ENCODE results near the gene PRR5L.

PRR5L gene, protein sequence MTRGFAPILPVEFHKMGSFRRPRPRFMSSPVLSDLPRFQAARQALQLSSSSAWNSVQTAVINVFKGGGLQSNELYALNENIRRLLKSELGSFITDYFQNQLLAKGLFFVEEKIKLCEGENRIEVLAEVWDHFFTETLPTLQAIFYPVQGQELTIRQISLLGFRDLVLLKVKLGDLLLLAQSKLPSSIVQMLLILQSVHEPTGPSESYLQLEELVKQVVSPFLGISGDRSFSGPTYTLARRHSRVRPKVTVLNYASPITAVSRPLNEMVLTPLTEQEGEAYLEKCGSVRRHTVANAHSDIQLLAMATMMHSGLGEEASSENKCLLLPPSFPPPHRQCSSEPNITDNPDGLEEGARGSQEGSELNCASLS

GRCh38 chr11:36295926-36296325 is at the start of gene PRR5L:
Gene PRR5L, plus strand, starts transcription at chr11:36296288. Its CDS starts 104,834 bp downstream, at chr11:36401122.
- DNase-seq (ENCODE audit: low read depth in 4 of 4, low spot score in 1 of 4), result no peak

DNA sequence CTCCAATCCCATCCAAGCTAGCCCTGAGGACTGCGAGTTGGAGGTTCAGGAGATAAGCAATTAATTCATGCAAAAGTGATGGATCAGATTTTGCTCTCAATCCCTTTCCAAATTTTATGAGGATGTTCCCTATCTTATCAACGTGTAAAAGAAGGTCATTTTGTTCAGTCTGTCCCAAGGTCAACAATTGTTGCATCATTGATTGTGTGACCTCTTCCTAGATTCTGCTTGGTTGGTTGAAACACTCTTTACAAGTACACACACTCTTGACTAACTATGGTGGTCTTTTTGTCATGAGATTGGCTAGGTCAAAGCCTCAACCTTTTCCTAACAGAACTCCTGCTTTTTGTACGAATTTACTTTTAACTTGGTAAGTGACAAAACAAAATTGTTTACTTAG is 48.6 kb upstream of the PRR5L start:
- DNase-seq (ENCODE audit: low read depth in 4 of 4, low spot score in 1 of 4), result no peak

GRCh38 chr11:36248436-36248835 is 47.7 kb upstream of the PRR5L start:
- no peak for DNase-seq (ENCODE audit: low read depth in 4 of 4, low spot score in 1 of 4)

GRCh38 chr11:36249246-36249645 is 46.8 kb upstream of the PRR5L start:
- DNase-seq (ENCODE audit: low read depth in 4 of 4, low spot score in 1 of 4), result no peak

DNA sequence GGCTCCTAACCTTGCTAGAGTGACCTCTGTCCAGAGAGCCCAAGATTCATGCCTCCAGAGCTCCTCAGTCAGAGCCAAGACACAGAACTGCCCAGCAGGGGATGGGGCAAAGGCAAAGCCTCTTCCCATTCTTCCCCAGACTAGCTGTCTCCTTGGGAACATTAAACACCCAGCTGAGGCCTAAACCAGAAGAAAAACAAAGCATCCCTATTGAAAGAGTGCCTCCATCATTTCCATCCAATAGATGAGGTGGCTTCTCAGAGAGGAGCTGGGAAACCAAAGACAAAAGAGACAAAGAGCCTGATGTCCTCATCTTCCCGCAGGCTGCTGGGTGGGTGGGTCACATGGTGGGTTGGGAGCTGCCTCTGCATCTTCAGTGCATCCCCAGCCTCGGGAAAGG is 44.3 kb upstream of the PRR5L start:
- no peak for DNase-seq (ENCODE audit: low read depth in 4 of 4, low spot score in 1 of 4)

- no peak for DNase-seq (ENCODE audit: low read depth in 4 of 4, low spot score in 1 of 4)
These were observed 42.9 kb upstream of the PRR5L start for GRCh38 chr11:36253238-36253637.

DNA sequence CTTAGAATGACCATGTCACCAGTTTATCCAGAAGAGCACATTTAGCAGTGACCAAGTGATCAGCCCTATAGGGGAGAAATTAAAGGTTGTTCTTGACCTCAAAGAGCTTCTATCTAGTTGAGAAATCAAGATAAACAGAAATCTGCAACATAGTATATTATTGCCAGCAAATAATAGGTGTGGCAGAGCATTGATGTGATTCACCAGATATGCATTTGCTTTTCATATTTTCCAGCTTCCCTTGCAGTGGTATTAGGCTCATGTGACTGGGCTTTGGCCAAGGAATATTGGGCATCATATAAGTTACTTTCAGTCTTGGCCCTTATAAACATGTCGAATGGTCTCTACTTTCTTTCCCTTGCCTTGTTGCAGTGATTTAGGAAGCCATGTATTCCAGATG is 41.4 kb upstream of the PRR5L start:
- DNase-seq (ENCODE audit: low read depth in 4 of 4, low spot score in 1 of 4), result no peak

GRCh38 chr11:36257351-36257750 is 38.7 kb upstream of the PRR5L start:
- no peak for DNase-seq (ENCODE audit: low read depth in 4 of 4, low spot score in 1 of 4)

GRCh38 chr11:36258730-36259360 is 37.2 kb upstream of the PRR5L start:
- DNase-seq (ENCODE audit: low read depth in 4 of 4, low spot score in 1 of 4), result peak in 1 of 4 experiments; percentile 10

- DNase-seq (ENCODE audit: low read depth in 4 of 4, low spot score in 1 of 4), result no peak
These were observed 35.0 kb upstream of the PRR5L start for GRCh38 chr11:36261094-36261493.

- no peak for DNase-seq (ENCODE audit: low read depth in 4 of 4, low spot score in 1 of 4)
These were observed 31.8 kb upstream of the PRR5L start for GRCh38 chr11:36264011-36264972.

GRCh38 chr11:36264973-36265344 is 31.1 kb upstream of the PRR5L start:
- no peak for DNase-seq (ENCODE audit: low read depth in 4 of 4, low spot score in 1 of 4)

DNA sequence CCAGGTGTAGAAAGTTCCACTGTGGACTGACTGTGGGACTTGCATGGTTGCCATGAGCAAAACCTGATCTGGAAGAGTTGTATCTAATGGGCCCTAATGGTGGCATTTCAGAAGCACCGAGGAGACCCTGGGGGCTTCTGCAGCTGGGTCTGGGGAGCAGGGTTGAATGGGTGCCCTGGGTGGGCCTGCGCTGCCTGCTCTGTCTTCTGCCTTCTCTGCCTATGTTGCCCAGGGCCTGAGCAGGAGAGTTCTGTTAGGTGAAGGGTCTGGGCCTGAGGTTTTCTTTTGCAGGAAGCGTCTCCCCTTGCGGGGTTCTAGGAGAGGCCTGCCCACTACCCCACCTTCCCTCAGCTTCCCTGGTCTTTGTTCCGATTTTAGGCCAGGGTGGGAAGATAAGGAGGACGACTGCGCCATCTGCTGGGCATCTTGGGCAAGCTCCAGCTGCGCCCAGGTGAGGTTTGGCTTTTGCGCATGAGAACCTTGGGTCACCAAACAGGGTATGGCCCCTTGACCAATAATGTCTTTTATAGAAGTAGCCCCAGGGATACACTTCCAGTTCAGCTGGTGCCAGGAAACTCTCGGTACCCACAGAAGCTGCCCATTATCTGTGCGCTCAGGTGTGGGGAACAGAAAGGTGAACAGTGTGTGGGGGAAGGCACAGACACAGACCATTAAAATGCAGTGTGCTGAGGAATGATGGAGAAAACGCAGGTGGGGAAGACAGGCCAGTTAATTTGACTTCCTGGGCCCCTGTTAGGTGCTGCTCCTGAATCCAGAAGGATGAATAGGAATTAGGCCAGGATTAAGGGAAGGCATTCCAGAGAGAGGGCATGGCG is 30.1 kb upstream of the PRR5L start:
- DNase-seq (ENCODE audit: low read depth in 4 of 4, low spot score in 1 of 4), result peak; percentile 25 to 45 (median 32)

GRCh38 chr11:36266767-36267166 is 29.3 kb upstream of the PRR5L start:
- no peak for DNase-seq (ENCODE audit: low read depth in 4 of 4, low spot score in 1 of 4)

DNA sequence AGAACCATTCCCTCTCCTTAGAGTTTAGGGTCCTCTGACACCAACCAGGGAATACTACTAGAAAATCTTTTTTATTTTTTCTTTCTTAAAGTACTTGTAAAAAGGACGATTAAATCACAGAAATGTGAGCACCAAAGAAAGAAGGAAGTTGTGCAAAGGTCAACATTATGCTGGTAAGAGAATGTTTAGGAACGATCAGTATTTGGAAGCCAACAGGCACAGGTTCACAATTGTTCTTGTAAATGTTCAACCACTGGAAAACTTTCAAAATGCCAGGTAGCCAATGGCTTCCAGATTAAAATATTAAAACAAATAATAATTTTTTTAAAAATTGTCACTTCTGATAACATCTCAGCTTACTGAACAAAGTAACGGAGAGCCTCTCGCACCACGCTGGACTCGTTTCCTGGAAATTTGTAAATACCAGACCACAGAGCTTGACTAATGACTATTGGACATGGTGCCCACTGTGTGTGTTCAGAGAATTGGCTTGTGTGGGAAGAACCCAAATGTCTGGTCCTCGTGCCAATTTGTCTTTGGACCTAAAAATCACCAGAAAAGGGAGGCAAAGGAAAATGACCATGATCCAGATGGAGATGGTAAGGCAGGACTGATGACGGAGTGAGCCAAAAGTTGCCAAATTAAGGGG is 27.6 kb upstream of the PRR5L start:
- DNase-seq (ENCODE audit: low read depth in 4 of 4, low spot score in 1 of 4), result no peak

DNA sequence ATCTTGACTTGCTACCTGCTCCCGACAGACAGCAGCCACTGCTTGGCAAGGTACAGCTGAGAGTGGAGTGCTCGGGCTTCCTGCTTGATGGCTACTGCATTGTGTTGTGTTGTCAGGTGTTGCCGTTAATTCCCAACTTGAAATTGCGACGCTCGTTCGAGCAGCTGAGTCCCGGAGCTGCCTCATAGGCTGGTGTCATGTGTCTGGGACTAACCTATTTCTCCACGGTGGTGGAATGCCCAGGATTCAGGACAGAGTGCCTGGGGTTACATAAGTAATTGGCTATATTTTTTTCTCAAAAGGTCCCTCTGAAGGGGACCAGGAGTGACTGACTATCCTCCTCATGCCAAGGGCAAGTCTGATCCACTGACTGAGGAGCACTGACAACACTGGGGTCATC is 25.4 kb upstream of the PRR5L start:
- no peak for DNase-seq (ENCODE audit: low read depth in 4 of 4, low spot score in 1 of 4)

DNA sequence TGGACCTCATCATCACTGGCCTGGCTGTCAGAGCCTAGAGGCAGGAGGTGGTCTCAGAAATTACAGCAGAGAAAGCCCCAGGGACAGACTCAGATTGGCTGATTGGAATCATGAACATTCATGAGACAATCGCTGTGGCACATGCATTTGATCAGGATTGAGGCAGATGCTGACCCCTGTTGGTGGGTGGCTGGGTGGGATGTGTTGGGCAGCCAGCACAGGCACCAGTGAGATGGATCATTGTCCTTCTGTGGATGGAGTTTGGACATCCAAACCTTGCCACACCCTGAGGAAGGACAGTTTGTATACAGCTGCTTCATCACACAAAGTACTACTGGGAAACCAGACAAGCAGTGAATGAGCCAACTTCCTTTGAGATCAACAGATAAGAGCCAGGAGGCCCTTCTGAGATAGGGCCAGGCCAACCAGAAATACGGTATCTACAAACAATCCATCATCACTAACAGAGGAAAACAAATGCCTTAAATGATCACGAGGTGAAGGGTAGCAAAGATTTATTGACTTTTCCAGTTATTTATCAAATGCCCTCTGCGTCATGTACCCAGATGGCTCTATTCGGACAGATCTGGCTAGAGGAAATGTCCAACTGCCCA is 24.2 kb upstream of the PRR5L start:
- DNase-seq (ENCODE audit: low read depth in 4 of 4, low spot score in 1 of 4), result no peak

- no peak for DNase-seq (ENCODE audit: low read depth in 4 of 4, low spot score in 1 of 4)
These were observed 23.0 kb upstream of the PRR5L start for GRCh38 chr11:36273110-36273509.

DNA sequence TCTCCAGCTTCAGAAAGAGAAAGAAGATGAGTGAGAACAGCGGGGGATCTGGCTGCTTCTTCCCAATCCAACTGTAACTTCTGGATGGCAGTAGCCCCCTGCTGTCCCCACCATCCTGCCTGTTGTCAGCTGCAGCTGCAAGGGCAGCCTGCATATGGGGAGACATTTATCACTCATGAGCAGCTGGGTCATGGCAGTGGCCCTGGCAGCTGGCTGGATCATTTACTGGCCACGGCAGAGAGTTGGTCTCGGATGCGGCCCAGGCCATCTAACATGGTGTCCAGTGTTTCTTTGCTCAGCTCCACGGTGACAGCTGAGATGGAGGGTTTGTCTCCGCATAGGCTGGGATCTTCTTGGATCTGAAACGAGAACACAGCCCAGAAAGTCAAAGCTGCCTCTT is 21.7 kb upstream of the PRR5L start:
- DNase-seq (ENCODE audit: low read depth in 4 of 4, low spot score in 1 of 4), result no peak

All from stimulated activated CD4-positive, alpha-beta T cell treated with anti-CD3 and anti-CD28 coated beads, Interleukin-1b, Interleukin-23, amount 100 ng/mL, for 24 hours (primary cell).